Esophagus muscularis mucosa (tissue), 4 donors: ENCODE data around the gene RPP25L.

Source experiments
- EP300 ChIP-seq: sonication (generic); formaldehyde crosslinking; IDR thresholded peaks from one replicate; pipeline ENCODE4 v1.6.1; 2017; ENCODE audit warnings: antibody characterized with exemption
- POLR2A ChIP-seq: fragments of 450-650 bp; IDR thresholded peaks from one replicate; pipeline ENCODE4 v1.6.1; 2017; ENCODE audit warnings: antibody characterized with exemption, moderate library complexity, mild to moderate bottlenecking, low read depth
- POLR2AphosphoS5 ChIP-seq, 2 donors: sonication (generic); formaldehyde crosslinking; IDR thresholded peaks; one replicate each; pipeline ENCODE4 v1.6.1; 2017; ENCODE audit warnings: antibody characterized with exemption in 2 of 2
- TF ChIP-seq, protein P1 (sequence below), 3 experiments: fragments of 200-600 bp in 2 of 3; fragments of 450-650 bp in 1 of 3; sonication (generic) in 2 of 3; IDR thresholded peaks; one replicate each; pipeline ENCODE4 v1.5.1; 2017 to 2019; ENCODE audit warnings: antibody characterized with exemption in 3 of 3, mild to moderate bottlenecking in 2 of 3, moderate library complexity in 1 of 3

GRCh38 chr9:34560599-34561214 lies 51.2 kb downstream of the RPP25L start:
- no peak for TF ChIP-seq POLR2AphosphoS5 (IDR thresholded peaks at IDR 0.05)
- TF ChIP-seq, protein P1, sequence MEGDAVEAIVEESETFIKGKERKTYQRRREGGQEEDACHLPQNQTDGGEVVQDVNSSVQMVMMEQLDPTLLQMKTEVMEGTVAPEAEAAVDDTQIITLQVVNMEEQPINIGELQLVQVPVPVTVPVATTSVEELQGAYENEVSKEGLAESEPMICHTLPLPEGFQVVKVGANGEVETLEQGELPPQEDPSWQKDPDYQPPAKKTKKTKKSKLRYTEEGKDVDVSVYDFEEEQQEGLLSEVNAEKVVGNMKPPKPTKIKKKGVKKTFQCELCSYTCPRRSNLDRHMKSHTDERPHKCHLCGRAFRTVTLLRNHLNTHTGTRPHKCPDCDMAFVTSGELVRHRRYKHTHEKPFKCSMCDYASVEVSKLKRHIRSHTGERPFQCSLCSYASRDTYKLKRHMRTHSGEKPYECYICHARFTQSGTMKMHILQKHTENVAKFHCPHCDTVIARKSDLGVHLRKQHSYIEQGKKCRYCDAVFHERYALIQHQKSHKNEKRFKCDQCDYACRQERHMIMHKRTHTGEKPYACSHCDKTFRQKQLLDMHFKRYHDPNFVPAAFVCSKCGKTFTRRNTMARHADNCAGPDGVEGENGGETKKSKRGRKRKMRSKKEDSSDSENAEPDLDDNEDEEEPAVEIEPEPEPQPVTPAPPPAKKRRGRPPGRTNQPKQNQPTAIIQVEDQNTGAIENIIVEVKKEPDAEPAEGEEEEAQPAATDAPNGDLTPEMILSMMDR (IDR thresholded peaks at IDR 0.05) = no peak
- TF ChIP-seq EP300 = no peak
- TF ChIP-seq POLR2A = no peak
